GM18499 (cell line): ENCODE measurements around the gene CAPZA2.
"Not testable (repeated sequence)": the region's sequence is repeated elsewhere in the genome, so short reads cannot be mapped to it uniquely, and the experiment has no call there.

Experiments
- ATAC-seq: cut with Tn5 transposase; IDR thresholded peaks from one replicate; pipeline ENCODE4 v1.9.1; 2021; ENCODE audit warnings: moderate number of reproducible peaks; ENCODE audit not compliant: insufficient read depth, unreplicated experiment

Gene CAPZA2

GRCh38 chr7:116862234-116862950 lies at the start of gene CAPZA2:
Gene CAPZA2, plus strand, starts transcription at chr7:116862587. Its CDS starts 25 bp downstream, at chr7:116862612.
- ATAC-seq, result peak; percentile 74

- no peak for ATAC-seq
These were observed 49.5 kb upstream of the CAPZA2 start for GRCh38 chr7:116812860-116813259.

- ATAC-seq, result not testable (repeated sequence)
These were observed 49.0 kb upstream of the CAPZA2 start for GRCh38 chr7:116813371-116813770.

GRCh38 chr7:116815041-116815440 lies 47.3 kb upstream of the CAPZA2 start:
- no peak for ATAC-seq

GRCh38 chr7:116820149-116820548 lies 42.2 kb upstream of the CAPZA2 start:
- ATAC-seq, result no peak

- not testable (repeated sequence) for ATAC-seq
These were observed 40.7 kb upstream of the CAPZA2 start for GRCh38 chr7:116821647-116822046.

- ATAC-seq, result no peak
These were observed 37.9 kb upstream of the CAPZA2 start for GRCh38 chr7:116824449-116824848.

GRCh38 chr7:116828281-116828680 lies 34.1 kb upstream of the CAPZA2 start:
- no peak for ATAC-seq

GRCh38 chr7:116829041-116829440 lies 33.3 kb upstream of the CAPZA2 start:
- no peak for ATAC-seq

- ATAC-seq, result no peak
These were observed 32.9 kb upstream of the CAPZA2 start for GRCh38 chr7:116829493-116829892.

- ATAC-seq, result no peak
These were observed 29.7 kb upstream of the CAPZA2 start for GRCh38 chr7:116832692-116833091.

GRCh38 chr7:116834815-116835504 lies 27.4 kb upstream of the CAPZA2 start:
- no peak for ATAC-seq

GRCh38 chr7:116836048-116836447 lies 26.3 kb upstream of the CAPZA2 start:
- ATAC-seq, result no peak

- ATAC-seq, result no peak
These were observed 25.5 kb upstream of the CAPZA2 start for GRCh38 chr7:116836911-116837310.

GRCh38 chr7:116837586-116837985 lies 24.8 kb upstream of the CAPZA2 start:
- ATAC-seq, result no peak

- ATAC-seq, result no peak
These were observed 22.1 kb upstream of the CAPZA2 start for GRCh38 chr7:116840256-116840655.

GRCh38 chr7:116842371-116842770 lies 20.0 kb upstream of the CAPZA2 start:
- no peak for ATAC-seq

- no peak for ATAC-seq
These were observed 19.0 kb upstream of the CAPZA2 start for GRCh38 chr7:116843378-116843777.

- ATAC-seq, result no peak
These were observed 11.2 kb upstream of the CAPZA2 start for GRCh38 chr7:116851175-116851574.

GRCh38 chr7:116851671-116852070 lies 10.7 kb upstream of the CAPZA2 start:
- ATAC-seq, result no peak

- no peak for ATAC-seq
These were observed 8.3 kb upstream of the CAPZA2 start for GRCh38 chr7:116854132-116854531.

GRCh38 chr7:116857052-116857451 lies 5.3 kb upstream of the CAPZA2 start:
- no peak for ATAC-seq
